ENCODE measurements around the gene ITGA2.
"Not testable (repeated sequence)": the region's sequence is repeated elsewhere in the genome, so short reads cannot be mapped to it uniquely, and the experiment has no call there.

ITGA2 gene

DNA sequence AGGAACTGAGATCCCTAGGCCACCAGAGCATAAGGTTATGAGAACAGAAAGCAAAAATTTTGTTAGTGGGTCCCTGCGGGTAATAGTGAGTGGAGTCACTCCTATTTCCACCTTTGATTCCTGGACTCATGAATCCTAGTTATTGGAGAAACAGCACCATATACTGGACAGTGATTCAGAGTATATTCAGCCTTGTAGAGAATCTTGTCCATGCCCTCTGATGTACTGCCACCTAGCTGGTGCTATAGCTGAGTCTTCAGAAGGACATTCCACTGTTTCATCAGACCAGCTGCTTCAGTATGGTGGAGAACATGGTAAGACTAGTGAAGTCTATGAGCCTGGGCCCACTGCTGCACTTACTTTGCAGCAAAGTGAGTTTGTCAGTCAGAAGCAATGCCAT, 25.0 kb upstream of the ITGA2 start:
- peaks cover 15% of the 10 kb centered on the region for H3K9me3 Mint-ChIP-seq
- no peaks in the 10 kb centered on the region for H3K4me1 Mint-ChIP-seq
- no peak overlapping the region for H3K27ac Mint-ChIP-seq
- CTCF ChIA-PET = interaction anchor here (3.9 kb wide), 1 partner anchor 15 kb away, joined by 15 read pairs; no protein-coding TSS in a partner anchor
- H3K4me3 Mint-ChIP-seq = no peak overlapping the region
- H3K27me3 Mint-ChIP-seq = peaks cover 34% of the 10 kb centered on the region
- H3K36me3 Mint-ChIP-seq = no peaks in the 10 kb centered on the region
- no peak for DNase-seq

DNA sequence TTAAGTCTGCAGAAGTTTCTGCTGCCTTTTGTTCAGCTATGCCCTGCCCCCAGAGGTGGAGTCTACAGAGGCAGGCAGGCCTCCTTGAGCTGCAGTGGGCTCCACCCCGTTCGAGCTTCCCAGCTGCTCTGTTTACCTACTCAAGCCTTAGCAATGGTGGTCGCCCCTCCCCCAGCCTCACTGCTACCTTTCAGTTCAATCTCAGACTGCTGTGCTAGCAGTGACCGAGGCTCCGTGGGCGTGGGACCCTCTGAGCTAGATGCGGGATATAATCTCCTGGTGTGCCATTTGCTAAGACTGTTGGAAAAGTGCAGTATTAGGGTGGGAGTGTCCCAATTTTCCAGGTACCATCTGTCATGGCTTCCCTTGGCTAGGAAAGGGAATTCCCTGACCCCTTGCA, 13.0 kb upstream of the ITGA2 start:
- H3K27ac Mint-ChIP-seq, H3K4me1 Mint-ChIP-seq, CTCF ChIA-PET, DNase-seq, H3K36me3 Mint-ChIP-seq, H3K4me3 Mint-ChIP-seq: not testable (repeated sequence)
- H3K9me3 Mint-ChIP-seq = peaks cover 14% of the 10 kb centered on the region
- H3K27me3 Mint-ChIP-seq = peaks cover 37% of the 10 kb centered on the region

DNA sequence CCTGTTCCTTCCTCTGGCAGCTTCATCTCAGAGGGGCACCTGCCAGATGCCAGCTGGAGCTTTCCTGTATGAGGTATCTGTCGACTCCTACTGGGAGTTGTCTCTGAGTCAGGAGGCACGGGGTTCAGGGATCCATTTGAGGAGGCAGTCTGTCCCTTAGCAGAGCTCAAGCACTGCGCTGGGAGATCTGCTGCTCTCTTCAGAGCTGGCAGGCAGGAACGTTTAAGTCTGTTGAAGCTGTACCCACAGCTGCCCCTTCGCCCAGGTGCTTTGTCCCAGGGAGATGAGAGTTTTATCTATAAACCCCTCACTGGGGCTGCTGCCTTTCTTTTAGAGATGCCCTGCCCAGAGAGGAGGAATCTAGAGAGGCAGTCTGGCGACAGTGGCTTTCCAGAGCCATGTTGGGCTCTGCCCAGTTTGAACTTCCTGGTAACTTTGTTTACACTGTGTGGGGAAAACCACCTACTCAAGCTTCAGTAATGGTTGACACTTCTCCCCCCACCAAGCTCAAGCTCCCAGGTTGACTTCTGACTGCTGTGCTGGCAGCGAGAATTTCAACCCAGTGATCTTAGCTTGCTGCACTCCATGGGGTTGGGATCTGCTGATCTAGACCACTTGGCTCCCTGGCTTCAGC, 11.8 kb upstream of the ITGA2 start:
- CTCF ChIA-PET = no interaction called here
- no peak for DNase-seq
- Mint-ChIP-seq H3K27me3 (peaks cover 41% of the 10 kb centered on the region), H3K27ac (no peak overlapping the region), H3K4me3 (no peak overlapping the region), H3K9me3 (peaks cover 12% of the 10 kb centered on the region), H3K4me1 (no peaks in the 10 kb centered on the region), H3K36me3 (peaks cover 2% of the 10 kb centered on the region)

DNA sequence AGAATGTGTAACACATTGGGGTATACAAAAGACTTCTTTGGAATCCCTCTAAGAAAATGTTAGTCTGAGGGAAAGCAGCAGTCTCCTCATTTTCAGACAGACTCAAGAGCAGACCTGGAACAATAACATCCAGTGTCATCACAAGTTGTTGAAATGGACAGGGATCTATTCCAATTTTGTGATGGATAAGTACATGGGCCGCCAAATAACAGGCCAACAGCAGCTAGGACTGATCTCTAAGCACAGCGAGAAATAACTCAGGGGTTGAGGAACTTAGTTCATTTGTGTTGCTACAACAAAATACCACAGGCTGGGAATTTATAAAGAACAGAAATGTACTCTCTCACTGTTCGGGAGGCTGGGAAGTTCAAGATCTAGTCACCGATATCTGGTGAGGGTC, 7.6 kb upstream of the ITGA2 start:
- Mint-ChIP-seq H3K36me3 (peaks cover 2% of the 10 kb centered on the region), H3K4me1 (peaks cover 6% of the 10 kb centered on the region), H3K27me3 (peaks cover 50% of the 10 kb centered on the region), H3K9me3 (peaks cover 7% of the 10 kb centered on the region), H3K27ac (no peak overlapping the region), H3K4me3 (no peak overlapping the region)
- CTCF ChIA-PET = interaction anchor here (1.3 kb wide), 1 partner anchor 9 kb away, joined by 3 read pairs; no protein-coding TSS in a partner anchor
- DNase-seq = no peak

DNA sequence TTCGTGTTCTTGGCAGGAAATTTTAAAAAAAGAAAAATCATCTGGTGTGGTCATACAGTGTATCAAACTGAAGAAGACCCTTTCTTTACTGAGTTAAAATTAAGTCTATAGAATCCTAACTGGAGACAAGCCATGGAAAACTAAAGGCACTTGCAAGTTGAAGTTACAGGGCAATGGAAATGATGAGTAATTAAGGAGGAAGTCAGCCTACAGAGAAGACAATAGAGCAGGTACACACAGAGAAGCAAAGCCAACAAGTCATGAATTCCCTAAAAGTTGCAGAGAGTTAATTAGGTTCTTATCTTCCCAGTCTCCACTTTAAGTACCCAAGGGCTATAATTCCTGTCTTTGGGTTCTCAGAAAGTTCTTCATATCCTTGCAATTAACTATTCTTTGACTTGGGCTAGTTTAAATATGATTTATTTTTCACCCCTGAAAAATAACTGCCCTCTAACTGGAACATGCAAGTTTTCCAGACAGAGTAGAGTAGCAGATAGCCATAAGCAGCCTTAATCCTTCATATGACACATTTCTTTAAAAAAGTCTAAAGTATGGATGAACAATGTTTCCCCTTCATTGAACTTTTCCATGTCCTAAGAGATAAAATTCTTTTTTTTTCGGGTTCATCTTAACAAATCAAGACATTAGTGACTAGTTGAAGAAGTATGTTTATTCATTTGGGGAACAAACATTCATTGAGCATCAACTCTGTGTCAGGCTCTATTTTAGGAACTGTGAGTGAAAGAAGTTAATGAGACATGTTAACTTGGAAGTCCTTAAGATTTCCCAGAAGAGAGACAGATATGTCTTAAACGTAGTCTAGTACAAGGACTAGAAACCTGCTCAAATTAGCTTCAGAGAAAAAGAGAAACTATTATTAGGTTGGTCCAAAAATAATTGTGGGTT, 5.2 kb upstream of the ITGA2 start:
- Mint-ChIP-seq H3K9me3 (no peaks in the 10 kb centered on the region), H3K4me3 (no peak overlapping the region), H3K27ac (no peak overlapping the region), H3K4me1 (peaks cover 22% of the 10 kb centered on the region), H3K36me3 (no peaks in the 10 kb centered on the region), H3K27me3 (peaks cover 38% of the 10 kb centered on the region)
- CTCF ChIA-PET = no interaction called here
- DNase-seq = no peak

DNA sequence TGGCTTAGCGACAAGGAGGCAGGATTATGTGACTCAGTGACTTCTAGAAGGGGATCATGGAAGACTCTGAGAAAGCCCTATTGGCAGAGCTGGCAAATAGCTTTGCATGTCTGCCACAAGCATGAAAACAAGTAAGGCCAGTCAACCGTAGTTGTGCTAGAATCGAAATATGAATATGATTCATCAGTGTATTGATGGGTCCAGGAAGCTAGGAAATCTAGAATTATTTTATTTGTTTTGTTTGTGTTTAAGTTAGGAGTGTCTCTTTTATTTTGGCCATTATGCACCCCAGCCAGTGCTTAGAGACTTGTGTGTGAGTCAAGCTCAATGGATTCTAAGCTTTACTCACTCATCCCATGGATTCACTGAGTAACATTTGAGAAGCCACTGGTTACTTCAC, 3.8 kb upstream of the ITGA2 start:
- CTCF ChIA-PET = interaction anchor here (0.9 to 1.2 kb wide), 2 partner anchors 35 to 123 kb away, joined by 4 to 5 read pairs; no protein-coding TSS in a partner anchor
- Mint-ChIP-seq H3K27ac (no peak overlapping the region), H3K36me3 (no peaks in the 10 kb centered on the region), H3K9me3 (no peaks in the 10 kb centered on the region), H3K4me3 (no peak overlapping the region), H3K27me3 (peaks cover 34% of the 10 kb centered on the region), H3K4me1 (peaks cover 28% of the 10 kb centered on the region)
- DNase-seq = no peak

DNA sequence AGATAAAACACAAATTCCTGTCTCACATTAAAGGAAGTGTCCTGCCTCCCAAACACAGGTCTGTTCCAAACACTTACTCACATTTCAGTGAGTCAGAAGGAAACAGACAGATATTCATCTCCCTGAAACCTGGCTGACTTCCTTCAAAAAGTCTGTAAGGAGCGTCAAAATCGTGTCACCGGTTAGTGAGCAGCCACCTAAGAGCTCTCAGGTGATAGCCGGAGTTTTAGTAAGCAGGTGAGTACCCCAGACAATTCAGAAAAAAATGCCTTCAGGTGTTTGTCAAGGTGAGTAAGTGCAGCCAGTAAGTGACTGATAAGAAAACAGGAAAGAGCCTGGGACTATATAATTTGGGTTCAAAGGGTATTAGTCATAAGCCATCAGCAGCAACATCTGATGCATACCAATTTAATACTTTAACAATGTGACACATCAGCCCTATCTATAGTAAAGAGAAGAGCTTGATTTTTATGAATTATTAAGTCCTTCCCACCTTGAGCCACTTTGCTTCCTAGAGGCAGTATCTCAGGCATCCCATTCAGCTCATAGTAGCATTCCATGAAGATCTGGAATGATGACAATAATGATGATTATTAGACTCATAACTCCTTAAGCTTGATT, 1.3 kb upstream of the ITGA2 start:
- no peak for DNase-seq
- Mint-ChIP-seq H3K4me3 (peak overlapping the region; percentile 67), H3K36me3 (peaks cover 8% of the 10 kb centered on the region), H3K9me3 (no peaks in the 10 kb centered on the region), H3K4me1 (peaks cover 44% of the 10 kb centered on the region), H3K27me3 (peaks cover 33% of the 10 kb centered on the region), H3K27ac (peak overlapping the region; percentile 59)
- CTCF ChIA-PET = interaction anchor here (0.9 to 5.1 kb wide), 6 partner anchors 13 to 107 kb away, joined by 3 to 45 read pairs (median 4); no protein-coding TSS in a partner anchor

DNA sequence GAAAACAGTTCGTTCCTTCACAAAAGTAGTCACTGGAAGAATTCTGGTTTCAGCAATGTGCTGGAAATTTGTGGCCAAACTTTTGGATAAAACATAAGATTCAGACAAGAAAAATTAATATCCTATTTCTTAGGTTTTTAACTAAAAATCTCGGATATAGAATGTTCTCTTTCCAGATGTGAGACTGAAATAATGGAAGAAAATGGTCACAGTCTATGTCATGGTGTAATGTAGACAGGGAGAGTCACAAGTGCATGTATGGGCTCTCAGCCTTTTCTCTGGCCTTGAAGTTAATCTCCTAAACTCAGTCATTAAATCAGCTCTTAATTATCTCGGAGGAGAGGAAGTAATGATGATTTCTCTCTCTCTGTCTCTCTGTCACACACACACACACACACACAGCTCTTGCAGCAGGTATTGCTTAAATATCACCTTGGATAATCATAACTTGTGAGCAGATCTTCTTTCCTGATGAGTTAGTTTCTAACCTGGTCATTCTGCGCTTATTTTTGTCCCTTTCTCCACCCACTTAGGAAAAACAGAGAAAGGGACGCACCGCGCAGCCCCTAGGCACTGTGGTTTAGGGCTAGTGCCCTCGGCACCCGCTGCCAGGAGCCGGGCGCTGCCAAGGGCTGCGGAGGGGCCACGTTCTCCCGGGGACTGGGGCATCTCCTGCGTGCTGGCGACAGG, 672 bp upstream of the ITGA2 start:
- DNase-seq = no peak
- Mint-ChIP-seq H3K36me3 (peaks cover 15% of the 10 kb centered on the region), H3K27ac (no peak overlapping the region), H3K9me3 (no peaks in the 10 kb centered on the region), H3K27me3 (peaks cover 27% of the 10 kb centered on the region), H3K4me3 (peak overlapping the region; percentile 67), H3K4me1 (peaks cover 44% of the 10 kb centered on the region)
- CTCF ChIA-PET = interaction anchor here (0.9 to 5.1 kb wide), 5 partner anchors 13 to 103 kb away, joined by 3 to 45 read pairs (median 3); no protein-coding TSS in a partner anchor

DNA sequence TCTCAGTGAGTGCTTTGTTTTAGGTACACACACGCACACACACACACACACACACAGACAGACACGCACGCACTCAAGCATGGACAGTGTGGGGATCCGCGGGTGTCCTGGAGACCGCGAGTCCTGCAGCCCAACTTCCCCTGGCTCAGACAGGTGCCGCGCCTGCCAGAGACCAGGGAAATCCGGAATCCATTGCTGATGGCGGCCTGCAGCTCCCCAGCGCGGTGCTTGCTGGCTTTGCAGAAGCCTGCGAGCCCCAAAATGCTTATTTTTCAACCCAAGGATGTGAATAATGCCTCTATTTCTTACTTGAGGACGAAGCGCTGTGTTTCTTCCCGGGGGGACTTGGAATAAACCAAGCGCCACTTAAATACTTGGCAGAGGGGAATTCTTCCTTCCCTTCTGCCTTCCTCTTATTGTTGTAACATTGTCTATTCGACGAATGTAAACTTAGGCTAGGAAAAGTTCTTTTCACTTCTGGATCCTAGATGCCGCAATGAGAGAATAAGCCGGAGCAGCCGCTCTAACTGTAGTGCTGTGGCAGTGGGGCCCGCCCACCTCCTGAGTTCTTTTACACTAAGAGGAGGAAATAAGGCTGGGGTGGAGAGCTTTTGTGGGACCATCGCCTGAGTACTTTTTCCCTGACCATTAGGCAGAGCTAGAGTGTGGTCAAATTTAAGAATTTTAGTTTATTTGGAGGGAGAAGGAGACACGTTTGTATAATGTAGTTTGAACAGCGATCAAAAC, 802 bp downstream of the ITGA2 start:
- peak overlapping the region; percentile 0 for H3K27ac Mint-ChIP-seq
- peaks cover 38% of the 10 kb centered on the region for H3K4me1 Mint-ChIP-seq
- peak; percentile 68 for DNase-seq
- CTCF ChIA-PET = interaction anchor here (0.7 to 5.1 kb wide), 8 partner anchors 9 to 106 kb away, joined by 3 to 45 read pairs (median 5); no protein-coding TSS in a partner anchor
- peaks cover 22% of the 10 kb centered on the region for H3K27me3 Mint-ChIP-seq
- no peaks in the 10 kb centered on the region for H3K9me3 Mint-ChIP-seq
- peak overlapping the region; percentile 80 for H3K4me3 Mint-ChIP-seq
- H3K36me3 Mint-ChIP-seq = peaks cover 18% of the 10 kb centered on the region

DNA sequence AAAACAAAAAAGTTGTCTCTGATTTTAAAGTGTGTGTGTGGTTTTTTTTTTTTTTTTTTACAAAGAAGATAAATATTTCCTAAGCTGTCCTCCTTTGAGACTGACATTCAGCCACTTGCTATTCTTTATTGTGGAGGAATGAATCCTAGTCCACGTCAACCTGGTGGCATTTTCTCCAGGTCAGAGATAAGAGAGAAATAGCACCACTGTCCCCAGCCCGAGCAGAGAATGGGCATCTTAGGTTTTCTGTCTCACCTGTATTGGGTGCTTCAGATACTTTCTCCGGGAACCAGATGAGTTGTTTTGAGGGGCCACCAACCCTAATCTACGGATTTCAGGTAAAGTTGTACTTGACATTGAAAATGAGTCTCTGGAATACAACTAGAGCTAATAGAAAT, 1.4 kb downstream of the ITGA2 start:
- CTCF ChIA-PET = interaction anchor here (0.6 to 5.1 kb wide), 7 partner anchors 9 to 99 kb away, joined by 3 to 45 read pairs (median 5); no protein-coding TSS in a partner anchor
- H3K27me3 Mint-ChIP-seq = peaks cover 18% of the 10 kb centered on the region
- H3K4me1 Mint-ChIP-seq = peaks cover 38% of the 10 kb centered on the region
- no peak for DNase-seq
- peaks cover 18% of the 10 kb centered on the region for H3K36me3 Mint-ChIP-seq
- H3K27ac Mint-ChIP-seq = no peak overlapping the region
- H3K4me3 Mint-ChIP-seq = peak overlapping the region; percentile 80
- H3K9me3 Mint-ChIP-seq = no peaks in the 10 kb centered on the region

DNA sequence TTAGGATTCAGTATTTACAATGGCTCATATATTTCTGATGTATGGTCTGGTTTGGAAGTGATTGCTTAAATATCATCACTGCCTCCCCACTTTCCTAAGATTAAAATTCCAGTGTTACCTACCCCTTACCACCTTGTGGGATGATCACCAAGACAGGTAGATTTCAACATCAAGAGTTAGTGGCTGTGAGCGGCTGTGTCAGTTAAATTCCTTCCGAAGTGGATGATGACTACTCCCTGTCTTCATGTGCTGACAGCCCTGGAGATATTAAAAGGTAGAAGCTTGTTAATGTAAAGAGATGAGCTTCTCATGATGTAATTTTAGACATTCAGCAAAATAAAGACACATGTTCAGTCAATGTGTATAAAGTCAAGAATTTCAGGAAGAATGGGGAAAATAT, 4.2 kb downstream of the ITGA2 start:
- DNase-seq = no peak
- Mint-ChIP-seq H3K27me3 (peaks cover 10% of the 10 kb centered on the region), H3K4me1 (peaks cover 27% of the 10 kb centered on the region), H3K27ac (no peak overlapping the region), H3K4me3 (no peak overlapping the region), H3K9me3 (no peaks in the 10 kb centered on the region), H3K36me3 (peaks cover 18% of the 10 kb centered on the region)
- CTCF ChIA-PET = no interaction called here

DNA sequence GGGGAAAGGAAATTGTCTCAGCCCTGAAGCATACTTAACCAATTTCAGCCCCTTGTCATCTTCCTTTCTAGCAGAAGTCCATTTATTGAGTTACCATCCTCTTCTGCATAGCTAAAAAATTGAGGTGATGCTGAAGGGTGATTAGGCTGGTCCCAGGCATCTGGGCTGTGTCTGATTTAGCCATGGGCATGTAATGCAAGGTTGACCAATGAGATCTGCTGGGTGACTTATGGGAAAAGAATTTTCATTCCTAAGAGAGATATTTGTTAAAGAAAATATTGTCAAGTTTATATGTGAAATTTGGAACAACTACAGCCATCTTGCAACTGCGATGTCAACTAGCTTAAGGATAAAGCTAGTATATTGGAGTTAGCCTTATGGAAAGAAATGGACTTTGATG, 5.1 kb downstream of the ITGA2 start:
- Mint-ChIP-seq H3K27me3 (peaks cover 10% of the 10 kb centered on the region), H3K27ac (no peak overlapping the region), H3K4me1 (peaks cover 26% of the 10 kb centered on the region), H3K36me3 (peaks cover 20% of the 10 kb centered on the region), H3K4me3 (no peak overlapping the region), H3K9me3 (no peaks in the 10 kb centered on the region)
- CTCF ChIA-PET = no interaction called here
- DNase-seq = no peak

DNA sequence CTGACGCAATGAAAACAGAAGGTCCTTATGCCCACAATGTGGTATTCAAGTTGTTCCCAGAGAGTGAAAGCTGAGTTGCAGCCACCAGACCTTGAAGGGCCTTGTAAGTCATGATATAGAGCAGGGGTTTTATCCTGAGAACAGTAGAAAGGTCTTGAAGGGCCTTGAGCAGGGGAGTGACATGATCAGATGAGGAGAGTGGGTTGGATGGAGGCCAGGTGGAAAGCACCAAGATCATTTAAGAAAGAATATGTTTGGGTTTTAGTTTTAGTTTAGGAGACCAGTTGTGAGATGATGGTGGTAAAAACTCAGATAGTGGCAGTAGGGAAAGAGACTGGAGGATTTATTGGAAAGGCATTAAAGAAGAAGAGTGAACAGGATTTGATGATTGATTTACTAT, 5.9 kb downstream of the ITGA2 start:
- peaks cover 20% of the 10 kb centered on the region for H3K36me3 Mint-ChIP-seq

More for the DNA sequence above, 5.9 kb downstream of the ITGA2 start:
- Mint-ChIP-seq H3K4me1 (peaks cover 25% of the 10 kb centered on the region), H3K4me3 (no peak overlapping the region), H3K27ac (no peak overlapping the region), H3K9me3 (no peaks in the 10 kb centered on the region), H3K27me3 (peaks cover 6% of the 10 kb centered on the region)
- no peak for DNase-seq
- CTCF ChIA-PET = no interaction called here

Data from activated naive CD4-positive, alpha-beta T cell treated with anti-CD3 and anti-CD28 coated beads, Interleukin-2, amount 10 ng/mL, durations not matched to agents 7 days and 5 days (primary cell).